WTC11 (cell line): Measurements from ENCODE around the gene OXER1. TPM values are rescaled to one million over a fixed set of nuclear protein-coding genes. Genes with fewer than 3 reads are reported as not detected.

Source experiments
- ATAC-seq: fragments of 200-7000 bp; cut with Tn5 transposase; 2 replicates; pipeline ENCODE4 v1.10.0; 2021; ENCODE audit warnings: mild to moderate bottlenecking, moderate library complexity
- CTCF ChIA-PET: fragments of 300-600 bp; sonication (Branson Sonifier 250); formaldehyde crosslinking; loops from one replicate; lab custom pipeline; 2021; ENCODE audit warnings: antibody characterized with exemption; lab: Charles Lee
- POLR2A ChIA-PET: fragments of 350-600 bp; sonication (Branson Sonifier 250); formaldehyde crosslinking; loops from one replicate; lab custom pipeline; 2021; ENCODE audit warnings: antibody characterized with exemption; lab: Charles Lee
- DNase-seq: peaks from one replicate; pipeline ENCODE4 v3.0.0; 2021; ENCODE audit warnings: low spot score
- H3K27ac Mint-ChIP-seq: 2 replicates; pipeline ENCODE4 v1.8.0; 2021; ENCODE audit warnings: mixed read lengths
- H3K27me3 Mint-ChIP-seq: 2 replicates; pipeline ENCODE4 v1.8.0; 2021; ENCODE audit warnings: low read depth, mild to moderate bottlenecking, moderate library complexity, mixed read lengths
- H3K36me3 Mint-ChIP-seq: 2 replicates; pipeline ENCODE4 v1.8.0; 2021; ENCODE audit warnings: mixed read lengths
- H3K4me1 Mint-ChIP-seq: 2 replicates; pipeline ENCODE4 v1.8.0; 2022; ENCODE audit warnings: mixed read lengths
- H3K4me3 Mint-ChIP-seq: 2 replicates; pipeline ENCODE4 v1.8.0; 2021; ENCODE audit warnings: mild to moderate bottlenecking, moderate library complexity, mixed read lengths
- H3K9me3 Mint-ChIP-seq: 2 replicates; pipeline ENCODE4 v1.8.0; 2021; ENCODE audit warnings: mixed read lengths
- AFF4 ChIP-seq: sonication (generic); formaldehyde crosslinking; IDR thresholded peaks from 2 replicates; pipeline ENCODE4 v1.8.1; 2023; ENCODE audit warnings: mild to moderate bottlenecking, missing genetic modification reagents, borderline replicate concordance
- ARID4B ChIP-seq: sonication (generic); formaldehyde crosslinking; IDR thresholded peaks from 2 replicates; pipeline ENCODE4 v1.8.0; 2023; ENCODE audit warnings: missing genetic modification reagents, mild to moderate bottlenecking, borderline replicate concordance
- ATF3 ChIP-seq: sonication (generic); formaldehyde crosslinking; conservative IDR thresholded peaks from 2 replicates; pipeline ENCODE4 v1.8.1; 2022; ENCODE audit warnings: mild to moderate bottlenecking, missing genetic modification reagents
- CTCF ChIP-seq: fragments of 200-600 bp; IDR thresholded peaks from 2 replicates; pipeline ENCODE4 v1.8.0; 2022; ENCODE audit warnings: antibody characterized with exemption
- ELF4 ChIP-seq: sonication (generic); formaldehyde crosslinking; IDR thresholded peaks from 2 replicates; pipeline ENCODE4 v1.8.1; 2022; ENCODE audit warnings: low read depth, mild to moderate bottlenecking, moderate library complexity, missing genetic modification reagents
- FOXK1 ChIP-seq: sonication (generic); formaldehyde crosslinking; IDR thresholded peaks from 2 replicates; pipeline ENCODE4 v1.8.0; 2022; ENCODE audit warnings: mild to moderate bottlenecking, moderate library complexity, missing genetic modification reagents
- FOXP4 ChIP-seq: sonication (generic); formaldehyde crosslinking; IDR thresholded peaks from 2 replicates; pipeline ENCODE4 v1.8.0; 2022; ENCODE audit warnings: mild to moderate bottlenecking, missing genetic modification reagents
- GRHL2 ChIP-seq: fragments of 250-450 bp; sonication (Bioruptor Pico); IDR thresholded peaks from 2 replicates; pipeline ENCODE4 v1.8.0; 2022; ENCODE audit warnings: mild to moderate bottlenecking, moderate library complexity; ENCODE audit not compliant: insufficient replicate concordance, severe bottlenecking
- GTF2I ChIP-seq: fragments of 250-450 bp; sonication (Bioruptor Pico); conservative IDR thresholded peaks from 2 replicates; pipeline ENCODE4 v1.4.0; 2021; ENCODE audit warnings: mild to moderate bottlenecking
- HMGA2 ChIP-seq: fragments of 250-450 bp; sonication (Bioruptor Pico); IDR thresholded peaks from 2 replicates; pipeline ENCODE4 v1.4.0; 2021; ENCODE audit warnings: mild to moderate bottlenecking, moderate library complexity
- MYBL2 ChIP-seq: sonication (generic); formaldehyde crosslinking; IDR thresholded peaks from 2 replicates; pipeline ENCODE4 v1.8.1; 2023; ENCODE audit warnings: mild to moderate bottlenecking, moderate library complexity, missing genetic modification reagents
- NR3C1 ChIP-seq: sonication (generic); formaldehyde crosslinking; conservative IDR thresholded peaks from 2 replicates; pipeline ENCODE4 v1.8.1; 2023; ENCODE audit warnings: low read depth, mild to moderate bottlenecking, missing genetic modification reagents
- TEAD1 ChIP-seq: sonication (generic); formaldehyde crosslinking; IDR thresholded peaks from 2 replicates; pipeline ENCODE4 v1.8.0; 2022; ENCODE audit warnings: mild to moderate bottlenecking, missing genetic modification reagents
- ZNF512 ChIP-seq: sonication (generic); formaldehyde crosslinking; IDR thresholded peaks from 2 replicates; pipeline ENCODE4 v1.8.1; 2022; ENCODE audit warnings: missing genetic modification reagents, borderline replicate concordance
- ZNF671 ChIP-seq: fragments of 250-450 bp; sonication (Bioruptor Pico); IDR thresholded peaks from 2 replicates; pipeline ENCODE4 v1.8.0; 2021; ENCODE audit warnings: mild to moderate bottlenecking
- total RNA-seq: library from RNA; stranded (reverse); gene quantifications from 3 replicates; pipeline ENCODE4 v1.2.3, GENCODE V29; 2021

The OXER1 gene
- total RNA-seq, 1 experiment from 2014 or later = 2.6 TPM

GRCh38 chr2:42802150-42802549 lies 38.2 kb upstream of the OXER1 start:
- ChIA-PET POLR2A (no interaction called here), CTCF (no interaction called here)
- TF ChIP-seq ZNF671 (CRISPR knock-in tag) (no peak), AFF4 (CRISPR knock-in tag) (no peak), GTF2I (CRISPR knock-in tag) (no peak), NR3C1 (CRISPR knock-in tag) (no peak), ARID4B (CRISPR knock-in tag) (no peak), MYBL2 (CRISPR knock-in tag) (no peak), ZNF512 (no peak)
- H3K9me3 Mint-ChIP-seq = peaks cover 4% of the 10 kb centered on the region
- no peak for DNase-seq
- no peak for ATAC-seq
- H3K36me3 Mint-ChIP-seq = 0 out of 2 replicates have a peak, but pooled peaks cover 3% of the 10 kb centered on the region
- H3K27ac Mint-ChIP-seq = no peak overlapping the region
- peaks cover 3% of the 10 kb centered on the region; the same call in 1 of the 2 replicates for H3K4me1 Mint-ChIP-seq
- H3K27me3 Mint-ChIP-seq = 0 out of 2 replicates have a peak, but pooled peaks cover 3% of the 10 kb centered on the region
- no peak overlapping the region for H3K4me3 Mint-ChIP-seq

- ChIA-PET POLR2A (no interaction called here), CTCF (interaction anchor here (1.5 to 1.9 kb wide), 3 partner anchors 8 to 12 kb away, joined by 4 to 10 read pairs (median 5); no protein-coding TSS in a partner anchor)
- Mint-ChIP-seq H3K4me1 (peaks cover 6% of the 10 kb centered on the region; the same call in 1 of the 2 replicates), H3K4me3 (no peak overlapping the region), H3K9me3 (peaks cover 7% of the 10 kb centered on the region)
- TF ChIP-seq ATF3 (CRISPR knock-in tag) (no peak), GRHL2 (no peak)
- TF ChIP-seq, all 79 proteins: peak for 0
- 0 out of 2 replicates have a peak, but pooled peaks cover 3% of the 10 kb centered on the region for H3K27me3 Mint-ChIP-seq
- 0 out of 2 replicates have a peak, but pooled peaks cover 3% of the 10 kb centered on the region for H3K36me3 Mint-ChIP-seq
- no peak for DNase-seq
- ATAC-seq = no peak
- no peak overlapping the region for H3K27ac Mint-ChIP-seq
These were observed 37.4 kb upstream of the OXER1 start for GRCh38 chr2:42801381-42801780.

- POLR2A ChIA-PET = interaction anchor here (1.2 kb wide), 1 partner anchor 9 kb away, joined by 4 read pairs; no protein-coding TSS in a partner anchor
- 0 out of 2 replicates have a peak, but pooled peaks cover 3% of the 10 kb centered on the region for H3K27me3 Mint-ChIP-seq
- no peak for ATAC-seq
- no peak for TF ChIP-seq HMGA2 (CRISPR knock-in tag)
- TF ChIP-seq TEAD1 = no peak
- TF ChIP-seq FOXP4 (CRISPR knock-in tag) = no peak
- TF ChIP-seq FOXK1 (CRISPR knock-in tag) = no peak
- no peak for TF ChIP-seq ELF4
- TF ChIP-seq CTCF = no peak
- TF ChIP-seq, all 79 proteins: peak for 0
- no peak for DNase-seq
- Mint-ChIP-seq H3K36me3 (0 out of 2 replicates have a peak, but pooled peaks cover 3% of the 10 kb centered on the region), H3K9me3 (peaks cover 7% of the 10 kb centered on the region), H3K27ac (no peak overlapping the region), H3K4me3 (no peak overlapping the region), H3K4me1 (peaks cover 8% of the 10 kb centered on the region; the same call in 1 of the 2 replicates)
- CTCF ChIA-PET = interaction anchor here (1.0 to 1.9 kb wide), 4 partner anchors 9 to 14 kb away, joined by 4 to 10 read pairs (median 6); no protein-coding TSS in a partner anchor
These were observed 37.0 kb upstream of the OXER1 start for GRCh38 chr2:42800981-42801380.
